Suppressor macrophage treated with lipopolysaccharide for 4 hours (primary cell): ENCODE measurements around the gene TSPAN17.

Experiments used
- DNase-seq: peaks from one replicate; pipeline ENCODE4 v3.0.0-alpha.2; 2020

The TSPAN17 gene

GRCh38 chr5:176643491-176644219 is 3.6 kb upstream of the TSPAN17 start:
- no peak for DNase-seq

- no peak for DNase-seq
Measured at GRCh38 chr5:176644294-176644693, 3.0 kb upstream of the TSPAN17 start.

- DNase-seq, result no peak
Measured at GRCh38 chr5:176644878-176645670, 2.2 kb upstream of the TSPAN17 start.

- DNase-seq, result no peak
Measured at GRCh38 chr5:176646049-176646706, 1.1 kb upstream of the TSPAN17 start.

- no peak for DNase-seq
Measured at GRCh38 chr5:176646707-176647029, 616 bp upstream of the TSPAN17 start.

- DNase-seq, result no peak
Measured at GRCh38 chr5:176647843-176648473, 674 bp downstream of the TSPAN17 start.

- DNase-seq, result no peak
Measured at GRCh38 chr5:176648474-176649194, 1.4 kb downstream of the TSPAN17 start.

- no peak for DNase-seq
Measured at GRCh38 chr5:176650354-176650884, 3.1 kb downstream of the TSPAN17 start.

- DNase-seq, result no peak
Measured at GRCh38 chr5:176651472-176651980, 4.2 kb downstream of the TSPAN17 start.

GRCh38 chr5:176652136-176652535 is 4.9 kb downstream of the TSPAN17 start:
- DNase-seq, result no peak

GRCh38 chr5:176653401-176654385 is 6.4 kb downstream of the TSPAN17 start:
- DNase-seq, result no peak

GRCh38 chr5:176654856-176655255 is 7.6 kb downstream of the TSPAN17 start:
- DNase-seq, result no peak

GRCh38 chr5:176656467-176656990 is 9.2 kb downstream of the TSPAN17 start:
- DNase-seq, result no peak

- DNase-seq, result peak; percentile 74
Measured at GRCh38 chr5:176658007-176658599, 10.8 kb downstream of the TSPAN17 start.

GRCh38 chr5:176658817-176659511 is 11.7 kb downstream of the TSPAN17 start:
- peak; percentile 79 for DNase-seq

- no peak for DNase-seq
Measured at GRCh38 chr5:176659512-176659839, 12.2 kb downstream of the TSPAN17 start.

- no peak for DNase-seq
Measured at GRCh38 chr5:176659860-176660461, 12.7 kb downstream of the TSPAN17 start.

GRCh38 chr5:176660530-176660859 is 13.2 kb downstream of the TSPAN17 start:
- no peak for DNase-seq

- peak; percentile 86 for DNase-seq
Measured at GRCh38 chr5:176660860-176661641, 13.8 kb downstream of the TSPAN17 start.
